ENCODE data around the gene BMPER. TPM values are rescaled to one million over a fixed set of nuclear protein-coding genes. Genes with fewer than 3 reads are reported as not detected.

BMPER gene
- total RNA-seq, 8 experiments from 2014 or later: 0.25 to 39.1 (median 2.4) TPM

DNA sequence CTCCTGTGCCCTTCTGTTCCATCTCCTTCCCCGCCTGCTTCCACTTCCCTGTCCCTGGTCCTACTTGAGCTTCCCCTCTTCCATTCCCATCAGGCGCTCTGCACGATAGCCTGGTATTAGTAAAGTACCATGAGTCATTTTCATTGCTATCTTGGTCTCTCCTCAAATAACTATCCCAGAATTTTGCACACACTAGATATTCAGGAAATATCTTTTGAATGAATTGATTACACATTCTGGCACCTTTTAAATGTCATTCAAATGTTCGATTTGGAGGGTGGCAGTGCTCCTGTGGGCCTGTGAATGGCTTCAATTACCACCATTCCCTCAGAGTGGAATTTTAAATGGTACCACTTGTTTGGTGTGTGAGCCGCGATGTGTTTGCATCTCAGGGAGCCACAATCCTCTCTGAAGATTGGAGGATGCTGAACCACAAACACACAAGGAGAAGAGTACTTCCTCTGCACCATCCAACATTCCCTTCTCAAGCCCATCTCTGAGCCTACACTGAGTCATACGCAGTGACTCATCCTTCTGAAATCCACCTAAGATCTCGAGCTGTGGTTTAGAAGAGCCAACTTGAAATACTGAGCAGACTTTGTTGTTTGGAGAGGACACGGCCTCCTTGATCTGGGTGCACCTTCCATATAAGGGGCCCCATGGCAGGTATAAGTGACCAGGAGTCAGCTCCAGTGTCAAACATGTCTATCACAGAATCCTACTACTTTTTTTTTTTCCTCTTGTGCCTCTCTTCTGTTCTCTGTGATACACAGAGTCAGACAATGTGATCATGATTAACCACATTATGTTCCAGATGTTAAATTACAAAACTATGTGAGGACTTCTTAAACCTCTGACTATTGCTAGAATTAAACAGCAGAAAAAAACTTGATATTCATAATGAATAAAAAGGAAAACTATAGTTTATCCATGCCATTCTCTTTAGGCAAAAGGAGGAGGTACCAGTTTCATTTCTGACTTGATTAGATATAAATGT lies 81.9 kb downstream of the BMPER start:
- Histone ChIP-seq H3K27ac (no peak overlapping the region), H3K4me3 (no peak overlapping the region), H3K4me1 (replicated peaks in 1 of 2) (no peaks in the 10 kb centered on the region)
- WGBS, 10 experiments: 0 to 100% (median 71%) methylated on average over 1 to 9 of the region's 9 CpGs
- ATAC-seq (replicated peaks in 6 of 8): peak in 6 of 8 experiments; percentile 30 to 100 (median 74)
- in situ Hi-C loops (cut with MboI; ENCODE audit: low pct_unique_long_range_greater_than_20kb in 2 of 9, low sequenced_read_pairs in 9 of 9, unreplicated experiment in 9 of 9): no loop called here

DNA sequence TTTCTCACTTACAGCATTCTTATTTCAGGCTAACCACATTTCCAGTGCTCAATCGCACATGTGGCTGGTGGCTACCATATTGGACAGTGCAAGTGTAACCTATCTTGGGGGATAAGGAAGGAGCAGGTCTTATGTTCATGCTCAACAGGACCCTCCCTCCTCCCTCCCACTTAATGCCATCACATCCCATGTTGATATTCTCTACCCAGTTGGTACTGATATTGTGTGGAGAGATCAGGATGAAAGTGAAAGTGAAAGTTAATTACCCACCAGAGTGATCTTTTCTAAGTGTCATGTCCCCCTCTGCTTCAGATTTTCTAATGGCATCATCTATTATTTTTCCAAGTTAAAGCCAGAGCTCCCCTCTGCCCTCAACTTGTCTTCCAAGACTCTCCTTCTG lies 91.6 kb downstream of the BMPER start:
- ATAC-seq (replicated peaks in 6 of 8): no peak
- no peaks in the 10 kb centered on the region for H3K4me1 ChIP-seq (replicated peaks in 1 of 2)
- no peak overlapping the region for H3K27ac ChIP-seq
- in situ Hi-C loops (cut with MboI; ENCODE audit: low pct_unique_long_range_greater_than_20kb in 2 of 9, low sequenced_read_pairs in 9 of 9, unreplicated experiment in 9 of 9): no loop called here
- no peak overlapping the region for H3K4me3 ChIP-seq
- 100% methylated on average over 1 of the region's 1 CpG; no CpG with 5 or more reads in 4 of the 10 experiments for WGBS, 10 experiments

DNA sequence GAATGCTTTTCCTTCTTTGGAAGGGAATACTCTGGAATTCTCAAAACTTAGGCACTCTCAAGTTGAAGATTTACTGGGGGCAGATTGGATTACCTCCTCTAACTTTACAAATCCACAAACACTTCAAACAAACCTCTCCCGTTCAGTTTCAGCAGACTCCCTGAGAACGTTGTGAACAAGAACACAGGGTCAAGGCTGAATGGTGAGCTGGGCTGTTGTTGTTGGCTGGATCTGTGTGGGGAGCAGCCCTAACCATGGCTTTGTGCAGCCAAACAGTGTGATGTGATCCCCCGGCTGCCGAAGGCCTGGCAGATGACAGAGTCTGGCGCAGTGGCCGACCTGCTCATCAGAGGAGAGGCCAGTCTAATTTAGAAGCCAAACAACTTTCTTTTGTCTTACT lies 93.1 kb downstream of the BMPER start:
- WGBS, 10 experiments: 56 to 100% (median 75%) methylated on average over 1 to 3 of the region's 6 CpGs; no CpG with 5 or more reads in 2 of the 10 experiments
- in situ Hi-C loops (cut with MboI; ENCODE audit: low pct_unique_long_range_greater_than_20kb in 2 of 9, low sequenced_read_pairs in 9 of 9, unreplicated experiment in 9 of 9): no loop called here
- H3K4me3 ChIP-seq: no peak overlapping the region
- ATAC-seq (replicated peaks in 6 of 8): no peak
- no peaks in the 10 kb centered on the region for H3K4me1 ChIP-seq (replicated peaks in 1 of 2)
- no peak overlapping the region for H3K27ac ChIP-seq

- H3K4me3 ChIP-seq: no peak overlapping the region
- in situ Hi-C loops (cut with MboI; ENCODE audit: low pct_unique_long_range_greater_than_20kb in 2 of 9, low sequenced_read_pairs in 9 of 9, unreplicated experiment in 9 of 9): no loop called here
- H3K27ac ChIP-seq: no peak overlapping the region
- H3K4me1 ChIP-seq (replicated peaks in 1 of 2): no peaks in the 10 kb centered on the region
- 35 to 100% (median 63%) methylated on average over 1 to 3 of the region's 3 CpGs; no CpG with 5 or more reads in 1 of the 10 experiments for WGBS, 10 experiments
- ATAC-seq (replicated peaks in 6 of 8): peak in 1 of 8 experiments; percentile 21
Measured at GRCh38 chr7:34011017-34011695, 105.8 kb downstream of the BMPER start.

GRCh38 chr7:34011696-34012095 lies 106.4 kb downstream of the BMPER start:
- no peaks in the 10 kb centered on the region for H3K4me1 ChIP-seq (replicated peaks in 1 of 2)
- in situ Hi-C loops (cut with MboI; ENCODE audit: low pct_unique_long_range_greater_than_20kb in 2 of 9, low sequenced_read_pairs in 9 of 9, unreplicated experiment in 9 of 9): no loop called here
- H3K27ac ChIP-seq: no peak overlapping the region
- H3K4me3 ChIP-seq: no peak overlapping the region
- no peak for ATAC-seq (replicated peaks in 6 of 8)
- 0 to 100% (median 78%) methylated on average over 1 of the region's 1 CpG; no CpG with 5 or more reads in 1 of the 10 experiments for WGBS, 10 experiments

DNA sequence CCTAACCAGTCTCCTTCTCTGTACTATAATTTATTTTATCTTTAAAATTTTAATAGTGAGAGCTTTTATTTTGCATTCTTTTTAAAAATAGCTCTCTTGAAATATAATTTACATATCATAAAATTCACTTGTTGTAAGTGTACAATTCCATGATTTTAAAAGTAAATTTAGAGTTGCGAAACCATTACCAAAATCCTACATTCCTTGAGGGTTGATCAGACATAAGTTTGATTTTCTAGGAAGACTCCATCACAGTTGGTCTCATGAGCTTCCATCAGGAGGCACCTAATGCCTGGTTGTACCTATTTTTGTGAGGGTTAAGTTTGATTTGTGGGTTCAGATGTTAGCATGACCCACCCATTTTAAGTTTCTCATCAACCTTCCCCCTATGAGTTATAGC lies 108.1 kb downstream of the BMPER start:
- in situ Hi-C loops (cut with MboI; ENCODE audit: low pct_unique_long_range_greater_than_20kb in 2 of 9, low sequenced_read_pairs in 9 of 9, unreplicated experiment in 9 of 9): no loop called here
- 80 to 100% (median 100%) methylated on average over 1 of the region's 1 CpG; no CpG with 5 or more reads in 1 of the 10 experiments for WGBS, 10 experiments
- H3K4me1 ChIP-seq (replicated peaks in 1 of 2): no peaks in the 10 kb centered on the region
- H3K27ac ChIP-seq: no peak overlapping the region
- no peak for ATAC-seq (replicated peaks in 6 of 8)
- no peak overlapping the region for H3K4me3 ChIP-seq

- H3K27ac ChIP-seq: no peak overlapping the region
- H3K4me3 ChIP-seq: no peak overlapping the region
- H3K4me1 ChIP-seq (replicated peaks in 1 of 2): no peaks in the 10 kb centered on the region
- in situ Hi-C loops (cut with MboI; ENCODE audit: low pct_unique_long_range_greater_than_20kb in 2 of 9, low sequenced_read_pairs in 9 of 9, unreplicated experiment in 9 of 9): no loop called here
- 64 to 100% (median 86%) methylated on average over 2 to 4 of the region's 4 CpGs; no CpG with 5 or more reads in 1 of the 10 experiments for WGBS, 10 experiments
- no peak for ATAC-seq (replicated peaks in 6 of 8)
Measured at GRCh38 chr7:34015651-34016050, 110.3 kb downstream of the BMPER start.

DNA sequence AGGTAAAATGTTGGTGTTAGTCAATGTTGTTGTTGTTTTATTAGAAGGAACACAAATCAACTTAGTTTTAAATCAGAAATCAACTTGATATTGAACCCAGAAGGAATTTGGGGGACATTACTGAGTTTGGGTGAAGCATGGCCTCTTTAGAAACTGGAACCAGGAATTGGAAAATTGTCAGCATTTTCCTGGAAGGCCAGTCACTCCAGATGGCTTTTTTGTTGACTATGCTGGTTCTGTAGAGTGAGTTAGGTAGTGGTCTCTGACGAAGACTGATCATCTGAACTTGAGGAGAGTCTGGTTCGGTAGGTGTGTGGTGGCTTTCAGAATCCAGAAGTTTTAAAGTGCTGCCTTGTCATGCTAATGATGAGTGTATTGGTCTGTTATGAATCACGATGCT lies 111.5 kb downstream of the BMPER start:
- in situ Hi-C loops (cut with MboI; ENCODE audit: low pct_unique_long_range_greater_than_20kb in 2 of 9, low sequenced_read_pairs in 9 of 9, unreplicated experiment in 9 of 9): no loop called here
- 20 to 90% (median 69%) methylated on average over 1 to 3 of the region's 3 CpGs; no CpG with 5 or more reads in 2 of the 10 experiments for WGBS, 10 experiments
- ATAC-seq (replicated peaks in 6 of 8): peak in 1 of 8 experiments; percentile 34
- no peaks in the 10 kb centered on the region for H3K4me1 ChIP-seq (replicated peaks in 1 of 2)
- no peak overlapping the region for H3K4me3 ChIP-seq
- no peak overlapping the region for H3K27ac ChIP-seq

DNA sequence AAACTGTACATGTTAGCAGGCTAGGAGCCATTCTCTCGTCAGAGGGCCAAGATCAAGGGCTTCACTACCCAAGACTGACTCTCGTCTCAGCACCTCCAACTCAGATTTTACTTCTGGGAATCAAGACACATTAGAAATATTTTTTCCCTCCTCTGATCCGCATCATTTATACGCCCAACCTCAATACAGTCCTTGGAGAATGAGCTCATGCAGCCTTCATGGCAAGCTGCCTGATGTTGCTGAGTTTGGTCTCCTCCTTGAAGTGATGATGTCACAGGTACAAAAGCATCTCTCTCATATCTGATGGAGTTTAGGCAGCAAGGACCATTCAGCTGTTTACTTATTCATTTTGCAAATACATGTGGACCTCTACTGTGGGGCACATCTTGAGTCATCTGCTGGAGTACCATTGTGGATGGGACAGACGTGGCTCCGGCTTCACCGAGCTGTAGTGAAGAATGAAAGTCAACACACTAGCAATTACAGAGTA lies 114.0 kb downstream of the BMPER start:
- ATAC-seq (replicated peaks in 6 of 8): peak in 1 of 8 experiments; percentile 43
- no peak overlapping the region for H3K27ac ChIP-seq
- WGBS, 10 experiments: 80 to 100% (median 97%) methylated on average over 1 to 7 of the region's 7 CpGs; no CpG with 5 or more reads in 4 of the 10 experiments
- no peak overlapping the region for H3K4me3 ChIP-seq
- no peaks in the 10 kb centered on the region for H3K4me1 ChIP-seq (replicated peaks in 1 of 2)
- in situ Hi-C loops (cut with MboI; ENCODE audit: low pct_unique_long_range_greater_than_20kb in 2 of 9, low sequenced_read_pairs in 9 of 9, unreplicated experiment in 9 of 9): no loop called here

DNA sequence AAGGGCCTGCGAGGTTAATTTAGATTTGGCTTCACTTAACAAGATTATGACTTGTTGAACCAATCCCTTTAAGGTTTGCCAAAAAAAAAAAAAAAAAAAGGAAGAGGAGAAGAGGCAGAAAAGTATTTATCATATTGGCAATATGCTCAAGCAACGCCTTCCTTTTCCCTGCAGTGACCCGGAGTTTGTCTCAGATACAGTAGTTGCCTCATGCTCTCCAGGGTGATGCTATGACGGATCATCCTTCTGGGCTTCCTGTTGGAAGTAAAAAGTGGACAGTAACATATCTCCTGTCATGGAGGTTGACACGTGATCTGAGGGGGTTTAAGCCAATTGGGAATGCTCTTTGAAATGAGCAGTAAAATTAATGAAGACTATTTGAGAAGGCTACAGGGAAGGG lies 117.3 kb downstream of the BMPER start:
- ATAC-seq (replicated peaks in 6 of 8): no peak
- no peak overlapping the region for H3K27ac ChIP-seq
- 48 to 97% (median 80%) methylated on average over 1 to 5 of the region's 5 CpGs for WGBS, 10 experiments
- in situ Hi-C loops (cut with MboI; ENCODE audit: low pct_unique_long_range_greater_than_20kb in 2 of 9, low sequenced_read_pairs in 9 of 9, unreplicated experiment in 9 of 9): no loop called here
- no peak overlapping the region for H3K4me3 ChIP-seq
- no peaks in the 10 kb centered on the region for H3K4me1 ChIP-seq (replicated peaks in 1 of 2)

DNA sequence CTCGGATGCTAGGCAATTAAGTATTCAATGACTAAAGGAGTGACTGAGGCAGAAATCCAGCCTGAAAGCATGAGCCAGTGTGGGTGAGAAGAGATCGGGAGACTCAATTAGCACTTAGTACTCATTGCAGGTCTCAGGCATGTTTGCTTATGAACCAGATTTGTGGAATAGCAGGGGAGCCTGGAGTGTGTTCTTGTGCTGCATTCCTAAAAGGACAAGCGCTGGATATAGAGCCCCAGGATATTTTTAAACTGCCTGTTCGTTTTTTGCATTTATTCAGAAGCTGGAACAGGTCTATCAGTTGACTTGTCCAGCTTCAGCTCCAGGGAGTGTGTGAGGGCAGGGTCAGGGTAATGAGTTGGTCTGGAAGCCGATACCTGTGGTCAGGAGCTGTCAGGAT lies 120.3 kb downstream of the BMPER start:
- Histone ChIP-seq H3K27ac (no peak overlapping the region), H3K4me3 (no peak overlapping the region), H3K4me1 (replicated peaks in 1 of 2) (no peaks in the 10 kb centered on the region)
- WGBS, 10 experiments: 23 to 100% (median 60%) methylated on average over 1 to 5 of the region's 5 CpGs; no CpG with 5 or more reads in 1 of the 10 experiments
- in situ Hi-C loops (cut with MboI; ENCODE audit: low pct_unique_long_range_greater_than_20kb in 2 of 9, low sequenced_read_pairs in 9 of 9, unreplicated experiment in 9 of 9): no loop called here
- peak in 3 of 8 experiments; percentile 38 to 83 (median 55) for ATAC-seq (replicated peaks in 6 of 8)

DNA sequence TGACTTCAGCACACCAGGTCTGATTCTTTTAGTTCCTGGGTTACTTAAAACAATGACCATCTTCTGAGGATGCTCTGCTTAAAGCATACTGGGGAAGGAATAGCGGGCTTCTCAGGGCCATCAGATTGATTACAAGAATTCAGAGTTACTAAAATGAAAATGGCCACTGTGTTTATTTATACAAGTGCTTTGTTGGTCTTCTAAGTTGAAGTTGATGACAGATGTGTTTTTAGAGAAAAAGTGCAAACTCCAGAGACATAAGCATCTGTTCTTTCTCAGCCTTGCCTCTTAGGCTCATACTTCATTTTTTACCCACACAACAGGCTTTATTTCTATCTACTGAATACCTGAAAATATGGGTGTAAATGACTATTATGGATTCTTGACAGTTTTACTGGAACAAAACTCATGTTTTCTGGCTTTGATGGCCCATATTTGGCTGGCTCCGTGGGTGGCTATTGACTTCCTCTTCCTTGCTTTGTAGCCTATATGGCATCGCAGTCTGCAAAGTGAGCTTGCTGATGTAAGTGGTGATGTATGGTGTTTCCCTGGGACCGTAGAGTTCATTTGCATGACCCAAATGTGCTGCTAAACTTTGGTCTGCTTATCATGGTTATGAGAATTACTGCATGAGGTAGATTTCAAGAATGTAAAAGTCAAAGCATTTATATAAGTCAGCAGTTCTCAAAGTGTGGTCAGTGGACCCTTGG lies 121.3 kb downstream of the BMPER start:
- no peak overlapping the region for H3K4me3 ChIP-seq
- no peak for ATAC-seq (replicated peaks in 6 of 8)
- no peaks in the 10 kb centered on the region for H3K4me1 ChIP-seq (replicated peaks in 1 of 2)
- WGBS, 10 experiments: 69 to 100% (median 79%) methylated on average over 1 to 4 of the region's 4 CpGs; no CpG with 5 or more reads in 3 of the 10 experiments
- in situ Hi-C loops (cut with MboI; ENCODE audit: low pct_unique_long_range_greater_than_20kb in 2 of 9, low sequenced_read_pairs in 9 of 9, unreplicated experiment in 9 of 9): no loop called here
- no peak overlapping the region for H3K27ac ChIP-seq

All from motor neuron (in vitro differentiated cells).